DOHH2 (cell line): ENCODE data around the gene PNLIPRP1.

Experiments used
- EZH2phosphoT487 ChIP-seq: fragments of 200-600 bp; sonication (generic); IDR thresholded peaks from 2 replicates; pipeline ENCODE4 v1.6.1; 2017; ENCODE audit warnings: borderline replicate concordance, mild to moderate bottlenecking, antibody characterized with exemption, low read length, moderate library complexity, mixed read lengths
- TF ChIP-seq, protein P1 (sequence below): fragments of 200-600 bp; sonication (generic); IDR thresholded peaks from one replicate; pipeline ENCODE4 v1.5.1; 2014; ENCODE audit warnings: antibody characterized with exemption, mild to moderate bottlenecking, low read depth, low read length; ENCODE audit not compliant: poor library complexity, severe bottlenecking

- TF ChIP-seq, protein P1, sequence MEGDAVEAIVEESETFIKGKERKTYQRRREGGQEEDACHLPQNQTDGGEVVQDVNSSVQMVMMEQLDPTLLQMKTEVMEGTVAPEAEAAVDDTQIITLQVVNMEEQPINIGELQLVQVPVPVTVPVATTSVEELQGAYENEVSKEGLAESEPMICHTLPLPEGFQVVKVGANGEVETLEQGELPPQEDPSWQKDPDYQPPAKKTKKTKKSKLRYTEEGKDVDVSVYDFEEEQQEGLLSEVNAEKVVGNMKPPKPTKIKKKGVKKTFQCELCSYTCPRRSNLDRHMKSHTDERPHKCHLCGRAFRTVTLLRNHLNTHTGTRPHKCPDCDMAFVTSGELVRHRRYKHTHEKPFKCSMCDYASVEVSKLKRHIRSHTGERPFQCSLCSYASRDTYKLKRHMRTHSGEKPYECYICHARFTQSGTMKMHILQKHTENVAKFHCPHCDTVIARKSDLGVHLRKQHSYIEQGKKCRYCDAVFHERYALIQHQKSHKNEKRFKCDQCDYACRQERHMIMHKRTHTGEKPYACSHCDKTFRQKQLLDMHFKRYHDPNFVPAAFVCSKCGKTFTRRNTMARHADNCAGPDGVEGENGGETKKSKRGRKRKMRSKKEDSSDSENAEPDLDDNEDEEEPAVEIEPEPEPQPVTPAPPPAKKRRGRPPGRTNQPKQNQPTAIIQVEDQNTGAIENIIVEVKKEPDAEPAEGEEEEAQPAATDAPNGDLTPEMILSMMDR = no peak
- no peak for TF ChIP-seq EZH2phosphoT487
Observed at GRCh38 chr10:116629340-116629739, 38.6 kb downstream of the PNLIPRP1 start.
